NCI-H2227 (cell line): ENCODE data around the gene TANGO6.
"Not testable (repeated sequence)": the region's sequence is repeated elsewhere in the genome, so short reads cannot be mapped to it uniquely, and the experiment has no call there.

ENCODE experiments used
- DNase-seq: peaks from one replicate; lab custom pipeline; 2025; ENCODE audit not compliant: unreplicated experiment; lab: John Stamatoyannopoulos, UW

TANGO6 gene

DNA sequence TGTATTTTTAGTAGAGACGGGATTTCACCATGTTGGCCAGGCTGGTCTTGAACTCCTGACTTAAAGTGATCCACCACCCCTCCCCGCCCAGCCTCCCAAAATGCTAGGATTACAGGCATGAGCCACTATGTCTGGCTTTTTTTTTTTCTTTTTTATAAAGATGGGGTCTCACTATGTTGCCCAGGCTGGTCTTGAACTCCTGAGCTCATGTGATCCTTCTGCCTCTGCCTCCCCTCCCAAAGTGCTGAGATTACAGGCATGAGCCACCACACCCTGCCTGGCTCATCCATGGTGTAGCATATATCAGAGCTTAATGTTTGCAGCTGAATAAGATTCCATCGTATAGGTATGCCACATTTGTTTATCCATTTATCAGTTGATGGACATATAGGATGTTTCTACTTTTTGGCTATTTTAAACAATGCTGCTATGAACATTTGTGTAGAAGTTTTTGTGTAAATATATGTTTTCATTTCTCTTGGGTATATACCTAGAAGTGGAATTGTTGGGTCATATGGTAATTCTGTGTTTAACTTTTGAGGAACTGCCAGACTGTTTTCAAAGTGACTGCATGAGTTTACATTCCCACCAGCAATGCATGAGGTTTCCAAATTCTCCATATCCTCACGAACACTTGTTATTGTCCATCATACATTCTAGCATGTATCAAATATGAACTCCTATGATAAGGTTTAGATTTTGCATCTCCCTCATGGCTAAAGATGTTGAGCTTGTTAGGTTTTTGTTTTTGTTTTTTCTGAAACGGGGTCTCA lies 206.5 kb downstream of the TANGO6 start:
- no peak for DNase-seq

DNA sequence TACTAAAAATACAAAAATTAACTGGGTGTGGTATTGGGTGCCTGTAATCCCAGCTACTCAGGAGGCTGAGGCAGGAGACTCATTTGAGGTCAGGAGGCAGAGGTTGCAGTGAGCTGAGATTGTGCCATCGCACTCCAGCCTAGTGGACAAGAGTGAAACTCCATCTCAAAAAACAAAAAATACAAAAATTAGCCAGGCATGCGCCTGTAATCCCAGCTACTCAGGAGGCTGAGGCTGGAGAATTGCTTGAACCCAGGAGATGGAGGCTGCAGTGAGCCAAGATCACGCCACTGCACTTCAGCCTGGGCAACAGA lies 208.1 kb downstream of the TANGO6 start:
- DNase-seq: not testable (repeated sequence)

DNA sequence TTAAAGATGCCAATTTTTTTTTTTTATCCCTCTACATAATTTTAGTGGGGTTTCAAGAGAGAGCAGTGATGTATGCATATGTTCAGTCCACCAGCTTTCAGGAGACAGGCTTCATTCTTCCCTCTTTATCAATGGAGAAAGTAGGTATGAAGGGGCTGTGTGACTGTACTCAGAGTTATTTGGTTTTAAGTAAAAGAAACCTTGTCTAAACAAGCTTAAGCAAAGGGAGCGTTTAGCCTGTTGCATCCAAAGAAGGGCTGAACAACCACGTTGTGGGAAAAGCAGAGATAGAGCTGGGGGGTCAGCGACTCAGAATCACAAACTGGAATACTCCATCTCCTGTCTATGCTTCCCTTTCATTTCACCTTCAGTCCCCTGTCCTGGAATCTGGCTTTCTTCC lies 211.7 kb downstream of the TANGO6 start:
- no peak for DNase-seq

DNA sequence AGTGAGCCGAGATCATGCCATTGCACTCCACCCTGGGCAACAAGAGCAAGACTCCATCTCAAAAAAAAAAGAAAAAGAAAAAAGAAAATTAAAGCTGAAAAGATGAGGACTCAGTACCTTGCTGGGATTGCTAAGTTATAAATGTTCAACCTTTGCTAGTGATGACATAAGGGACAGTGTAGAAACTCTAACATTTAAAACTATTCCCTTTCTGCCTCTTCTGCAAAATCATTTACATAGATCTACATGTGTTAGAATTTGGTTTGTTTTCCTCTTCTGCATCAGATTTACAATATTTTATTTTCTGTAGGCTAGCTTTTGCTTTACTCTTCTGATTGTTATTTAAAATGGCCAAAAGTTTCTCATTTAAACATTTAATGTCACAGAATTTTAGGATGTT lies 212.6 kb downstream of the TANGO6 start:
- no peak for DNase-seq

DNA sequence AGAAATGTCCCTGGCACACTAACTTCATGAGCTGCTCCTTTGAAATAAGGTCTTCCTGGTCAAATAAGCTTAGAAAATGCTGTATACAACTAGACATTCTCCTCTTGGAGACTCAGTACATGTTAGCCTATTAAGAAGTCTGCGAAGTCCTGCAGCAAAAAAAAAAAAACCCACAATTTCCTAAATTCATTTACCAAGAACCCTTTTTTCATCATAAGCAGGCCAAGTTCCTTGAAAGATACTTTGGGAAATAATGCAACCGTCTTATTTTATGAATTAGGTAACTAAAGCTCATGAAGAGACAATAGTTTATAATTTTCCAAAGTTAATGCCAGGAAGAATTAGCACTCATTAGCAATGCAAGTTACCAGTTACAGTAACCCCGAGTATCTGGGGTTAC lies 213.1 kb downstream of the TANGO6 start:
- no peak for DNase-seq

DNA sequence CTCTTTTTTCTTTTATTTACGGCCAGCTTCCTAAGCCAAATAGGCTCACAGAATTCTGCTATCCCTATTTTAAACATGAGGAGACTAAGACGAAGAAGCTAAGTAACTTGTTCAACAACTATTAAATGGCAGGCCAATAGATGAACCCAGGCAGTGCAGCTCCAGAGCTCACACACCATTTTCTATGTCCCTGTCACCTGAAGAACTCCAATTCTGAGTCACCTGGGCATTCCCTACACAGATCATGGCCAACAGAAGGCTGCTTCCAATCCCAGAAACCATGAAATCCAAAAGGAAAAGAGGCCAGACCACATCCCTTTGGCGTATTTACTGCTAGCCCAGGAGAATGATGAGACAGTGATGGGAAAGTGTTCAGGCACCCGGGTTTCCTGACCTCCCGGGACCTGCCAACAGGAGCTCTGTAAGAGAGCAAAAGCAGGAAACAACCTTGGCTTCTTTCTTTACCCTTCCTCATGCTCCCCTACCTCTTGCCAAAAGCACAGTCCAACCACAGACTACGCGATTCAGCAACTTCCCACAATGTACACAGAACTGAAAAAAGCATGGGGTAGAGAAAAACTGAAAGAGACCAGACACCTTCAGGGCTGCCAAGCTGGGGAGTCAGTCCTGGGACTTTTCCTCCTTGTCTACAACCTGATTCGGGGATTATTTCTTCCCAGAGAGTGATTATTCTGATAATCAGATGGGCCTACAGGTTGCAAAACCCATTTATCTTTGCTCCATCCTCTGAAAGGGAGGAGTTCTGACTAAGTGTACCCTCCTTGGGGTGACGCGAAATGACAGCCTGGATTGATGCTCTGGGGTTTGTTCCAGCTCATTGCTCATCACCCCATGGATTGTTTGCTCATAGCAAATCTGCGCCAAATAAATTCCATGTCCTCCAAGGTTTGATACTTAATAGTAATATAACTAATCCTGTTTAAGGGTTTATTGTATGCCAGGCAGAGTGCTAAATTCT lies 214.4 kb downstream of the TANGO6 start:
- no peak for DNase-seq

DNA sequence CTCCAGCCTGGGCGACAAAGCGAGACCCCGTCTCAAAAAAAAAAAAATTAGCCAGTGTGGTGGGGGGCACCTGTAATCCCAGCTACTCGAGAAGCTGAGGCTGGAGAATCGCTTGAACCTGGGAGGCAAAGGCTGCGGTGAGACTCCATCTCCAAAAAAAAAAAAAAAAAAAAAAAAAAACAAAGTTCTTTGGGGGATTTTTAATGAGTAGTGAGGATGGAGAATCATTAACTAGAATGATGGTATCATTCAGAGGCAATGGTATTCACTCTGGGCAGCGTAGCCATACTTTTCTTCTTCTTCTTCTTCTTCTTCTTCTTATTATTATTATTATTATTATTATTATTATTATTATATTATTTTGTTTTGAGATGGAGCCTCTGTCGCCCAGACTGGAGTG lies 220.2 kb downstream of the TANGO6 start:
- not testable (repeated sequence) for DNase-seq

DNA sequence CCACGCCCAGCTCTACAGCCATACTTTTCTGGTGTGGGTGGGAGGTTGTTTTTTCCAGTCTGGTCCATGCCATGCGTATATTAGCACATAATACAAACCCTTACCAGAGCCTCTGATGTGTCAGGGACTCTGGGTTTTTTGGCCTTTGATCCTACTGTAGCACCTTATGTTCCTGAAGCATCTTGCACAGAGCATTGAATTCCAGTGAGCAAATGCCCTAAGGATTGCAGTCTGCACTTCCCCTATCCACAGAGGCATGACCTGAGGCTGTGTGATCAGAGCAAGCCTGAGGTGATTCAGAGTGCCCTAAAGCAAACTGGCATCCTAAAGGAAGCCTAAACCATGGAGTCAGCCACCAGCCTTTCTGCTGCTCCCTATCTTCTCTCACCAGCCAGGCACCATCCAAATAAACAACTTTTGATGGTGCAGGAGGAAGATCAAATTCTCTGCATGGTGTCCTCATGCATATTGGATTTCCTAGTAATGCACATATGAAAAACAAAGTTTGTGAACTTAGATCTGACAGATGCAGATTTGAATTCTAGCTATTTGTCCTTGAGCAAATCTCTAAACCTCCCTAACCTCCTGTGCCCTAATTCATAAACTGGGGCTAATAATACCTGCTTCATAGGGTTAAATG lies 220.9 kb downstream of the TANGO6 start:
- no peak for DNase-seq

DNA sequence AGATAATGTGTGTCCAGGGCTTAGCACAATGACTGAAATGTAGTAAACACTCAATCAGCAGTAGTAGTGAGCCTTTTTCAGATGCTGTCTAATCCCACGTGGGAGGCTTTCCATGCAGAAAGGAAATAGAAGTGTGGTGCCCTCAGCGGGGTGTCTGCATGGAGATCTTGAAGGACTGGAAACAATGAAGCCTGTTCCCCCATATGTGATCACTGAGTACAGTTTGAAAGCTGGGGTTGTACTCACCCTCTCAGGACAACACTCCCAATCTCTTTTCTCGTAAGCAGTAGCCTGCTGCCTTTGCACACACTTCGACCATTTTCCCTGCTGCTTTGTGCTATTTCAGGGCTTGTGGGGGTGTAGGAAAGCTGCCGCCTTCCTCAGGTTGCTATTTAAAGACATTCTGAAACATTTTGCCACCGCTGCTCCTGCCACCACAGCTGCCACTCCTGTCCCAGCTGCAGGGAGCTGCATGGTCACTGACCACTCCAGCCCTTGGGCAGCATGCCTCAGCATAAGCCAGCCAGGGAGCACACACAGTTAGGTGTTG lies 221.5 kb downstream of the TANGO6 start:
- peak; percentile 16 for DNase-seq

DNA sequence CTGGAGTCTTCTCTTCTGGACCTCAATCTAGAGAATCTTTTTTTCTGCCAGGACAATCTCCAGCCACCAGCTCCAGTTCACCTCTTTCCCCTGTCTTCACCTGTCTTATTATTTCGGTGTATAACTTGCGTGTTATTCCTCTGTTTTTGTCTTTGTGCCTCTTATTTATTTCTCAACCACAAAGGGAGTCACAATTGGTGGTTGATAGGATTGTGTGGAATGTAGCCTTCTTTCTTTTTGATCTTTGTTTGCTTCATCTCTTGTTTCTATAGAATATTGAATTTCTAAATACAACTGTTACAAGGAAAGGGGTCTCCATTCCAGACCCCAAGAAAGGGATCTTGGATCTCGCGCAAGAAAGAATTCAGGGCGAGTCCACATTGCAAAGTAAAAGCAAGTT lies 226.2 kb downstream of the TANGO6 start:
- no peak for DNase-seq

DNA sequence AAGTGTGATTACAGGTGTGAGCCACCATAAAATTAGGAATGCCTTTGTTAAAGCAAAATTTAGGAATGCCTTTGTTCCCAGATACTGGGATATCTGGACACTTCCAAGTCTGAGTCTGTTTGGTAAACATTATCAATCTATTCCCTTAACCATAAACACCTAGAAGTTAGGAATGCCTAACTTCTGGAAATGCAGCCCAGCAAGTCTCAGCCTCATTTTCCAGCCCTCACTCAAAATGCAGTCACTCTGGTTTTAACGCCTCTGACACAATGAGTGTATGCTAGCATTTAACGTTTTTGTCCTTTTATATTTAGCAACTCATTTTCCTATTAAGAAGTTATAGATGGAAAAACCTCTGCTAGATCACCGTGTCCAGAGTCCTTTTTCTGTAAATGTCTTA lies 227.7 kb downstream of the TANGO6 start:
- no peak for DNase-seq

DNA sequence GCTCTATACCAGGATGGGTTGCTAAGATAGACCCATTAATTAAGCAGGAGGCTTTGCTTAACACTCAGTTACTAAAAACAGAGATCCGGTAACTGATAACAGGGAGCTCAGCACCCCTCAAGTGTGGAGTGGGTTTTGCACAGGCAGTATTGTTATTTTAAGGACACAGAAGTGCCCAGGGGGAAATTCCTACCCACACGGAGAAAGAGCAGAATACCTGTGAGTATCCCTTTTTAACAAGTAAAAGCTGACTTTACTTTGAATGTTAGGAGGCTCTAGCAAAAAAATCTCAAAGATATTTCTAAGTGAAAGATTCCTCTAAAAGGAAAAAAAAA lies 229.3 kb downstream of the TANGO6 start:
- DNase-seq: no peak

DNA sequence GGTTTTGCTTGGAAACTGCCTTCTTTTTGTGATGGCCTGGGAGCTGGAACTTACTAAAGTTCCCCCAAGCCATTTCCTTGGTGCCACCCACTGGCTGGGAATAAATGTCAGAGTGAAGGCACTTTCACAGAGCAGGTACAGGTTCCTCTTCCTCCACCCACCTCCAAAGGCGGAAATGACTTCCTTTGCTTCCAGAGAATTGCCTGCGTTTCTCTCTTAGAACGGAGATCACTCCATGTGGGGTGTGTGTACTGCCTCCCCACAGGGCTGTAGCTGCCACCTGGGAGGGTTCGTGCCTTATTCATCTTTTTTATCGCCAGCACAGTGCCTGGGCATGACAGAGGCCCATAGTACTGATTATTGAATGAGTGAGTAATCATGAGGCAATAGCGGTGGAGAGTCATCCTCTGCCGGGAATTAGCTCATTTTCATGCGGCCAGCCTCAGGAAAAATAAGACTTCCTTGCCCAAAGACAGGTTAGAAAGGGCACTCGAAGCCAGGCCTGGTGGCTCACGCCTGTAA lies 229.9 kb downstream of the TANGO6 start:
- no peak for DNase-seq

DNA sequence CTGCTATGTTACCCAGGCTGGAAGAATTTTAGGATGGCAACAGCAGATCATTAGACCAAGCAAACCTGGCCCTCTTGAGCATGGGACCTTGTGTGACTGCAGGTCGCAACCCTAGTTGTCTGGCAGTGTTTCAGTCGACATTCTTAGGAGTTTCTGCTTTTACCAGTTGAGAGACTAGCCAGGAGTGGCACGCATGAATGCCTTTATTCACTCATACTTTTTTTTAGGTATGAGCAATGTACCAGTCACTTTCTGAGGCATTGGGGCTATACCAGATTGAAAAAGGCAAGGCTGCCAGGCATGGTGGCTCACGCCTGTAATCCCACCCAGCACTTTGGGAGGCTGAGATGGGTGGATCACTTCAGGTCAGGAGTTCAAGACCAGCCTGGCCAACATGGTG lies 233.9 kb downstream of the TANGO6 start:
- no peak for DNase-seq

DNA sequence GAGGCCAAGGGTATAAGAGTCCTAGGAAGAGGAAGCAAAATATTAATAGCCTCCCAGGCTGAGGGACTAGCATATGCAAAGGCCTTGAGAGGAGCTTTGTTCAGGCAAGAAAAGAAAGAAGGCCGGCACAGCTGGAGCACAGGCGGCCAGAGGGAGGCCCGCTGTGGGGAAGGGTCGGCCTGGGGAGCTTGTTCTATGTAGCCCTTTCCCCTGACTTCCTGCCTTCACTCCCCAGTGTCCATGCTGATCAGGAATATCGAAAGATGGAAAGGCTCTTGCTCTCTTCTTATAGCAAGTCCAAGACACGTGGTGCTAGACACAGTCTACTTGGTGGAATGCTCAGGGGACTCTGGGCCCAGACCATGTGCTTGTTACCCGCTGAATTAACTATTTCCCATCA lies 234.7 kb downstream of the TANGO6 start:
- no peak for DNase-seq

DNA sequence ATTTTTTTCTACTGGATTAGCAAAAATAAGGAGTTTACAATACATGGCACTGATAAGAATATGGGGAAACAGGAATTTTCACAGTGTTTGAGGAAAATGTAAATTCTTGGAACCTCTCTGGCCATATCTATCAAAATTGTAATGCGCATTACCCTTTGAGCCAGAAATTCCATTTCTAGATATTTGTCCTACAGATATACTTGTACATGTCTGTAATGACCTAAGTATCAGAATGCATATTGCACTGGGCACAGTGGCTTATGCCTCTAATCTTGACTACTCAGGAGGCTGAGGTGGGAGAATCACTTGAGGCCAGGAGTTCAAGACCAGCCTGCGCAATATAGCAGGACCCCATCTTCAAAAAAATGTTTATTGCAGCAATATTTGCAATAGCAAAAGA lies 236.4 kb downstream of the TANGO6 start:
- DNase-seq: no peak

DNA sequence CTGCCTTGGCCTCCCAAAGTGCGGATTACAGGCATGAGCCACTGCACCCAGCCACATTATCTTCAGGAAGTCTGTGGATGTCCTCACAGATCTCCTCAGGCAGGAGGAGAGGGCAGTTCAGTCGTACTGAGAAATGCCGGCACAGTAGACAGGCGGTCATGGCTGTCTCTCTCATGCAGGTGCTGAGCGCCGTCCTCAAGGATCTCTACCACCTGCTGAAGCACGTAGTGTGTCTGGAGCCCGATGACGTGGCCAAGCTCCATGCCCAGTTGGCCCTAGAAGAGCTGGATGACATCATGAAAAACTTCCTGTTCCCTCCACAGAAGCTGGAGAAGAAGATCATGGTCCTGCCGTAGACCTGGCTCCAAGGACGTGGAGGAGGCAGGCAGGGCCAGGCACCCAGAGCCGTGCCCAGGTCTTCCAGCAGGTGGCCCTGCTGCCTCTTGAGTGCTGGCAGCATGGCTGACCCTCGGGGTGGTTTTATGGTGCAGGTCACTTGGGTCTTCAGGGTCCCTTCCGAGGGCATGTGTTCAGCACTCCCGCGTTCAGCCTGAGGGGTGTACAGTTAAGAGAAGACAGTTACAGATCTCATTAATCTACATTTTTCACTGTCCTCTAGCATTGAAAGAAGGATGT lies 240.1 kb downstream of the TANGO6 start:
- DNase-seq: no peak

DNA sequence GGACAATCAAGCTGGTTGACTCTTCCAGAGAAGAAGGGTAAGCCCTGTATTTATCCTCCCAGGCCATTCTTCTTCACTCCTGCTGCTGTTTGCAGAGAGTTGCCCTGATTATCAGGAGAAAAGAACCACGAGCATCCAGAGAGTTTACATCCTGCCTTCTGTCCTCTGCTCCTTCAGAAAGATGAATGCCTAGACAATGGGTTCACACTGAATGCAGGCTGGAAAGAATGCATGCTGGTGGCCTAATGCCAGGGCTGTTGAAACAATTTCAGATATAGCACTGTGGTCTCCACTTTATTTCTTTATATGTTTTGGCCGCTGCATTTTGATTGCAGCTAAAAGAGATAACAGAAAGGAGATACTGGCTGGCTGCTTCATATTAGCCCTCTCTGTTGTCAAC lies 241.0 kb downstream of the TANGO6 start:
- DNase-seq: no peak

DNA sequence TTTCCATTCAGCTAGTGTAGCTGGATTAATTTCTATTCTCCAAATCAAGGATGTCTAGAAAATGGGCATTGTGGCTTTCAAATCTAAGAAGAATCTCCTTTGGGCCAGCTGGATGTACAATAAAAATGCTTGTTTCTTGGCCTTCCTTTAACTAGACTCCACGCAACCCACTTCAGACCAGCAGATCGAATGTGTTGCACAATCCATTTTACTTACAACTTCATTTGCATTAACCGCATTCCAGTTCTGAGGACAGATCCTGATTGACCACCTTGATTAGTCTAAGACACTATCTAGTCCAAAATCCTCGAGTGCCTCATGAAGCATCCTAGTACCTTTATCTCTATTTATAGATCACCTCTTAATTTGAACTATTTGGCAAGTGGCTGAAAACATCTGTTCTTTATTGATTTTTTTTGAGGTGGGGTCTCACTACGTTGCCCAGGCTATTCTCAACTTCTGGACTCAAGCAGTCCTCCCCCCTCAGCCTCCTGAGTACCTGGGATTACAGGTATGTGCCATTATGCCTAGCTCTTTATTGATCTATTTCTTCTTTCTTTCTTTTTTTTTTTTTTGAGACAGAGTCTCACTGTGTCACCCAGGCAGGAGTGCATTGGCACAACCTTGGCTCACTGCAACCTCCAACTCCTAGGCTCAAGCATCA lies 241.8 kb downstream of the TANGO6 start:
- no peak for DNase-seq

DNA sequence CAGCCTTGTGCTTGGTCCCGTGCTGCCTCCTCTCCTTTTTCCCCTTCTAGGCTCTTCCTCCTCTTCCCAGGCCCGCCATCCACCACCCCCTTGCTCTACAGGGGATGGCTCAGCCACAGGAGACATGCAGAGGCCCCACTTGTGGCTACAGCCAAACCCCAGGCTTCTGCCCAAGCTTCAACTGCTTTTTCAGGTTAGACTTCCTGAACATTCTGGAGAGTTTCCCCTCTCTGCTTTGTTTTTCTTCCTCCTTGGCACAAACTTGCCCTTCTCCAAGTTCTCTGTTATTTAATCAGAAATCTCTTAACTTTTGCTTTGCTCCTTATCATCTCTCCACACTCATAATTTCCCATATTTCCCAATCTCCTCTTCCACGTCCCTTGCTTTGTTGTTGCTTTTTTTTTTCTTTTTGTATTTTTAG lies 243.8 kb downstream of the TANGO6 start:
- no peak for DNase-seq
